Measurements from ENCODE around the gene MYLIP.

MYLIP gene

GRCh38 chr6:16095180-16095579 lies 33.7 kb upstream of the MYLIP start:
- no peaks in the 10 kb centered on the region for H3K4me1 ChIP-seq (ENCODE audit: insufficient read depth, low read length)
- H3K27me3 ChIP-seq (ENCODE audit: insufficient read depth, low read length) = peaks cover 2% of the 10 kb centered on the region
- no peaks in the 10 kb centered on the region for H3K36me3 ChIP-seq (ENCODE audit: insufficient read depth, low read length)
- no peak overlapping the region for H2AFZ ChIP-seq (ENCODE audit: low read depth, low read length)
- H3K4me3 ChIP-seq (ENCODE audit: low read length) = no peak overlapping the region
- no peaks in the 10 kb centered on the region for H3K9me3 ChIP-seq (ENCODE audit: low read length)

- H3K36me3 ChIP-seq (ENCODE audit: insufficient read depth, low read length) = no peaks in the 10 kb centered on the region
- no peaks in the 10 kb centered on the region for H3K4me1 ChIP-seq (ENCODE audit: insufficient read depth, low read length)
- H3K4me3 ChIP-seq (ENCODE audit: low read length) = no peak overlapping the region
- no peaks in the 10 kb centered on the region for H3K9me3 ChIP-seq (ENCODE audit: low read length)
- H2AFZ ChIP-seq (ENCODE audit: low read depth, low read length) = no peak overlapping the region
- H3K27me3 ChIP-seq (ENCODE audit: insufficient read depth, low read length) = peaks cover 2% of the 10 kb centered on the region
Observed at GRCh38 chr6:16097382-16098171, 31.3 kb upstream of the MYLIP start.

GRCh38 chr6:16098211-16098610 lies 30.7 kb upstream of the MYLIP start:
- H3K36me3 ChIP-seq (ENCODE audit: insufficient read depth, low read length) = no peaks in the 10 kb centered on the region
- H3K27me3 ChIP-seq (ENCODE audit: insufficient read depth, low read length) = no peaks in the 10 kb centered on the region
- H3K4me1 ChIP-seq (ENCODE audit: insufficient read depth, low read length) = no peaks in the 10 kb centered on the region
- no peaks in the 10 kb centered on the region for H3K9me3 ChIP-seq (ENCODE audit: low read length)
- H3K4me3 ChIP-seq (ENCODE audit: low read length) = no peak overlapping the region
- no peak overlapping the region for H2AFZ ChIP-seq (ENCODE audit: low read depth, low read length)

GRCh38 chr6:16102208-16102607 lies 26.7 kb upstream of the MYLIP start:
- Histone ChIP-seq H3K4me3 (ENCODE audit: low read length) (no peak overlapping the region), H3K36me3 (ENCODE audit: insufficient read depth, low read length) (no peaks in the 10 kb centered on the region), H3K27me3 (ENCODE audit: insufficient read depth, low read length) (no peaks in the 10 kb centered on the region), H3K4me1 (ENCODE audit: insufficient read depth, low read length) (peaks cover 3% of the 10 kb centered on the region), H2AFZ (ENCODE audit: low read depth, low read length) (no peak overlapping the region), H3K9me3 (ENCODE audit: low read length) (no peaks in the 10 kb centered on the region)

- no peaks in the 10 kb centered on the region for H3K36me3 ChIP-seq (ENCODE audit: insufficient read depth, low read length)
- H3K4me1 ChIP-seq (ENCODE audit: insufficient read depth, low read length) = peaks cover 3% of the 10 kb centered on the region
- H2AFZ ChIP-seq (ENCODE audit: low read depth, low read length) = no peak overlapping the region
- no peak overlapping the region for H3K4me3 ChIP-seq (ENCODE audit: low read length)
- H3K9me3 ChIP-seq (ENCODE audit: low read length) = no peaks in the 10 kb centered on the region
- H3K27me3 ChIP-seq (ENCODE audit: insufficient read depth, low read length) = no peaks in the 10 kb centered on the region
Observed at GRCh38 chr6:16103722-16104121, 25.2 kb upstream of the MYLIP start.

- Histone ChIP-seq H3K4me3 (ENCODE audit: low read length) (no peak overlapping the region), H2AFZ (ENCODE audit: low read depth, low read length) (no peak overlapping the region), H3K27me3 (ENCODE audit: insufficient read depth, low read length) (no peaks in the 10 kb centered on the region), H3K4me1 (ENCODE audit: insufficient read depth, low read length) (peaks cover 3% of the 10 kb centered on the region), H3K36me3 (ENCODE audit: insufficient read depth, low read length) (no peaks in the 10 kb centered on the region), H3K9me3 (ENCODE audit: low read length) (no peaks in the 10 kb centered on the region)
Observed at GRCh38 chr6:16104624-16105433, 24.1 kb upstream of the MYLIP start.

- no peaks in the 10 kb centered on the region for H3K27me3 ChIP-seq (ENCODE audit: insufficient read depth, low read length)
- H3K9me3 ChIP-seq (ENCODE audit: low read length) = no peaks in the 10 kb centered on the region
- peaks cover 3% of the 10 kb centered on the region for H3K4me1 ChIP-seq (ENCODE audit: insufficient read depth, low read length)
- H2AFZ ChIP-seq (ENCODE audit: low read depth, low read length) = no peak overlapping the region
- H3K4me3 ChIP-seq (ENCODE audit: low read length) = no peak overlapping the region
- no peaks in the 10 kb centered on the region for H3K36me3 ChIP-seq (ENCODE audit: insufficient read depth, low read length)
Observed at GRCh38 chr6:16105854-16106253, 23.0 kb upstream of the MYLIP start.

GRCh38 chr6:16106991-16107787 lies 21.7 kb upstream of the MYLIP start:
- Histone ChIP-seq H3K9me3 (ENCODE audit: low read length) (no peaks in the 10 kb centered on the region), H3K36me3 (ENCODE audit: insufficient read depth, low read length) (no peaks in the 10 kb centered on the region), H2AFZ (ENCODE audit: low read depth, low read length) (no peak overlapping the region), H3K27me3 (ENCODE audit: insufficient read depth, low read length) (no peaks in the 10 kb centered on the region), H3K4me3 (ENCODE audit: low read length) (no peak overlapping the region), H3K4me1 (ENCODE audit: insufficient read depth, low read length) (peaks cover 3% of the 10 kb centered on the region)

GRCh38 chr6:16108419-16108818 lies 20.5 kb upstream of the MYLIP start:
- Histone ChIP-seq H2AFZ (ENCODE audit: low read depth, low read length) (no peak overlapping the region), H3K4me3 (ENCODE audit: low read length) (no peak overlapping the region), H3K9me3 (ENCODE audit: low read length) (no peaks in the 10 kb centered on the region), H3K4me1 (ENCODE audit: insufficient read depth, low read length) (peaks cover 3% of the 10 kb centered on the region), H3K27me3 (ENCODE audit: insufficient read depth, low read length) (no peaks in the 10 kb centered on the region), H3K36me3 (ENCODE audit: insufficient read depth, low read length) (no peaks in the 10 kb centered on the region)

GRCh38 chr6:16108921-16109658 lies 19.8 kb upstream of the MYLIP start:
- no peaks in the 10 kb centered on the region for H3K36me3 ChIP-seq (ENCODE audit: insufficient read depth, low read length)
- no peaks in the 10 kb centered on the region for H3K4me1 ChIP-seq (ENCODE audit: insufficient read depth, low read length)
- no peak overlapping the region for H3K4me3 ChIP-seq (ENCODE audit: low read length)
- no peaks in the 10 kb centered on the region for H3K27me3 ChIP-seq (ENCODE audit: insufficient read depth, low read length)
- H2AFZ ChIP-seq (ENCODE audit: low read depth, low read length) = no peak overlapping the region
- no peaks in the 10 kb centered on the region for H3K9me3 ChIP-seq (ENCODE audit: low read length)

GRCh38 chr6:16109659-16110305 lies 19.1 kb upstream of the MYLIP start:
- Histone ChIP-seq H2AFZ (ENCODE audit: low read depth, low read length) (no peak overlapping the region), H3K9me3 (ENCODE audit: low read length) (no peaks in the 10 kb centered on the region), H3K4me1 (ENCODE audit: insufficient read depth, low read length) (no peaks in the 10 kb centered on the region)

GRCh38 chr6:16118825-16119224 lies 10.1 kb upstream of the MYLIP start:
- H3K9me3 ChIP-seq (ENCODE audit: low read length) = peaks cover 3% of the 10 kb centered on the region
- peaks cover 16% of the 10 kb centered on the region for H3K27me3 ChIP-seq (ENCODE audit: insufficient read depth, low read length)
- H2AFZ ChIP-seq (ENCODE audit: low read depth, low read length) = no peak overlapping the region
- H3K4me3 ChIP-seq (ENCODE audit: low read length) = no peak overlapping the region
- no peaks in the 10 kb centered on the region for H3K4me1 ChIP-seq (ENCODE audit: insufficient read depth, low read length)
- no peaks in the 10 kb centered on the region for H3K36me3 ChIP-seq (ENCODE audit: insufficient read depth, low read length)

More at GRCh38 chr6:16109659-16110305, 19.1 kb upstream of the MYLIP start:
- H3K27me3 ChIP-seq (ENCODE audit: insufficient read depth, low read length) = no peaks in the 10 kb centered on the region
- H3K36me3 ChIP-seq (ENCODE audit: insufficient read depth, low read length) = no peaks in the 10 kb centered on the region
- H3K4me3 ChIP-seq (ENCODE audit: low read length) = no peak overlapping the region

Measured in neuron (in vitro differentiated cells).